Measurements from ENCODE around the gene AVPR1B. TPM values are rescaled to one million over a fixed set of nuclear protein-coding genes. Genes with fewer than 3 reads are reported as not detected.

The AVPR1B gene
- total RNA-seq = not detected in 2 replicates

GRCh38 chr1:206117151-206117948 lies at the start of gene AVPR1B:
Gene AVPR1B, minus strand, starts transcription at chr1:206117388. Its CDS starts 498 bp downstream, at chr1:206116890.
- DNase-seq (ENCODE audit: low read depth in 2 of 2) = peak in 1 of 2 donors; percentile 42

GRCh38 chr1:206145771-206146290 lies 28.6 kb upstream of the AVPR1B start:
- DNase-seq (ENCODE audit: low read depth in 2 of 2) = no peak

- DNase-seq (ENCODE audit: low read depth in 2 of 2) = no peak
Measured at GRCh38 chr1:206144605-206145004, 27.4 kb upstream of the AVPR1B start.

- no peak for DNase-seq (ENCODE audit: low read depth in 2 of 2)
Measured at GRCh38 chr1:206143537-206144172, 26.5 kb upstream of the AVPR1B start.

GRCh38 chr1:206142770-206143169 lies 25.6 kb upstream of the AVPR1B start:
- DNase-seq (ENCODE audit: low read depth in 2 of 2) = no peak

GRCh38 chr1:206142011-206142410 lies 24.8 kb upstream of the AVPR1B start:
- no peak for DNase-seq (ENCODE audit: low read depth in 2 of 2)

- DNase-seq (ENCODE audit: low read depth in 2 of 2) = no peak
Measured at GRCh38 chr1:206136241-206136640, 19.1 kb upstream of the AVPR1B start.

- DNase-seq (ENCODE audit: low read depth in 2 of 2) = no peak
Measured at GRCh38 chr1:206135248-206135647, 18.1 kb upstream of the AVPR1B start.

GRCh38 chr1:206133751-206134415 lies 16.7 kb upstream of the AVPR1B start:
- no peak for DNase-seq (ENCODE audit: low read depth in 2 of 2)

GRCh38 chr1:206131037-206131436 lies 13.8 kb upstream of the AVPR1B start:
- no peak for DNase-seq (ENCODE audit: low read depth in 2 of 2)

- DNase-seq (ENCODE audit: low read depth in 2 of 2) = no peak
Measured at GRCh38 chr1:206128196-206128595, 11.0 kb upstream of the AVPR1B start.

- DNase-seq (ENCODE audit: low read depth in 2 of 2) = no peak
Measured at GRCh38 chr1:206127336-206127735, 10.1 kb upstream of the AVPR1B start.

- no peak for DNase-seq (ENCODE audit: low read depth in 2 of 2)
Measured at GRCh38 chr1:206125346-206125745, 8.2 kb upstream of the AVPR1B start.

GRCh38 chr1:206122686-206123085 lies 5.5 kb upstream of the AVPR1B start:
- no peak for DNase-seq (ENCODE audit: low read depth in 2 of 2)

- no peak for DNase-seq (ENCODE audit: low read depth in 2 of 2)
Measured at GRCh38 chr1:206121269-206121668, 4.1 kb upstream of the AVPR1B start.

GRCh38 chr1:206120406-206120805 lies 3.2 kb upstream of the AVPR1B start:
- no peak for DNase-seq (ENCODE audit: low read depth in 2 of 2)

GRCh38 chr1:206116873-206117150 lies 376 bp downstream of the AVPR1B start:
- DNase-seq (ENCODE audit: low read depth in 2 of 2) = no peak

GRCh38 chr1:206116191-206116872 lies 856 bp downstream of the AVPR1B start:
- DNase-seq (ENCODE audit: low read depth in 2 of 2) = no peak

- DNase-seq (ENCODE audit: low read depth in 2 of 2) = no peak
Measured at GRCh38 chr1:206115791-206116190, 1.4 kb downstream of the AVPR1B start.

- no peak for DNase-seq (ENCODE audit: low read depth in 2 of 2)
Measured at GRCh38 chr1:206114692-206115640, 2.2 kb downstream of the AVPR1B start.
